HCT116 (cell line): ENCODE results near the gene DIP2B. TPM values are rescaled to one million over a fixed set of nuclear protein-coding genes. Genes with fewer than 3 reads are reported as not detected.

Source experiments
- ATAC-seq: fragments of 200-7000 bp; cut with Tn5 transposase; 2 replicates; pipeline ENCODE4 v1.9.1; 2020; ENCODE audit warnings: mild to moderate bottlenecking, moderate library complexity
- BruUV-seq: library from RNA; stranded (reverse); fragments of 400-500 nt; replicated peaks from 2 replicates; lab custom pipeline; 2021; lab: Mats Ljungman, UMichigan
- CTCF ChIA-PET: fragments of 300-600 bp; sonication (Branson Sonifier 250); formaldehyde crosslinking; loops from one replicate; lab custom pipeline; 2021; ENCODE audit warnings: antibody characterized with exemption; lab: Charles Lee
- POLR2A ChIA-PET: fragments of 300-600, 350-600 bp; sonication (Branson Sonifier 250); formaldehyde crosslinking; loops from one replicate; lab custom pipeline; 2021; ENCODE audit warnings: antibody characterized with exemption; lab: Charles Lee
- RAD21 ChIA-PET, 2 experiments: fragments of 300-600 bp; sonication (Branson Sonifier 250); formaldehyde crosslinking; loops; one replicate each; lab custom pipeline; 2023; ENCODE audit warnings: low total read pairs in 2 of 2; ENCODE audit not compliant: uncharacterized antibody in 2 of 2, unreplicated experiment in 2 of 2, low non-redundant PET in 1 of 2; lab: Charles Lee
- DNase-seq: peaks from one replicate; pipeline ENCODE4 v3.0.0-alpha.2; 2010; ENCODE audit warnings: low read depth, low spot score
- H2AFZ ChIP-seq: fragments of 200-600 bp; shearing (Covaris generic), sonication (generic); 2 replicates; pipeline ENCODE4 v1.6.1; 2017; ENCODE audit warnings: low read depth, mixed run types, mixed read lengths, antibody characterized with exemption, low read length; ENCODE audit not compliant: poor library complexity, severe bottlenecking
- H3K27ac ChIP-seq: 2 replicates; pipeline ENCODE4 v1.5.1; 2012; ENCODE audit warnings: low read depth, low read length
- H3K27me3 ChIP-seq: fragments of 200-600 bp; sonication (generic); 2 replicates; pipeline ENCODE4 v1.6.1; 2016; ENCODE audit warnings: mixed run types, low read length, mixed read lengths; ENCODE audit not compliant: insufficient read depth
- H3K36me3 ChIP-seq, 2 experiments: fragments of 200-500 bp in 1 of 2; fragments of 200-600 bp in 1 of 2; sonication (Bioruptor generic) in 1 of 2; sonication (generic) in 1 of 2; 2 replicates each; pipeline versions ENCODE4 v1.5.1 to v1.6.1; 2014 to 2016; ENCODE audit warnings: low read length in 2 of 2, inconsistent platforms in 1 of 2, mixed read lengths in 1 of 2, mixed run types in 1 of 2; ENCODE audit not compliant: insufficient read depth in 2 of 2, control insufficient read depth in 1 of 2
- H3K4me1 ChIP-seq, 2 experiments: fragments of 200-600 bp in 1 of 2; sonication (generic) in 1 of 2; 2 replicates each; pipeline versions ENCODE4 v1.5.1 to v1.6.1; 2012 to 2017; ENCODE audit warnings: low read length in 2 of 2, inconsistent platforms in 1 of 2, mild to moderate bottlenecking in 1 of 2, mixed read lengths in 1 of 2, mixed run types in 1 of 2, moderate library complexity in 1 of 2; ENCODE audit not compliant: insufficient read depth in 2 of 2, control insufficient read depth in 1 of 2
- H3K4me2 ChIP-seq: fragments of 200-600 bp; sonication (generic); 2 replicates; pipeline ENCODE4 v1.6.1; 2017; ENCODE audit warnings: mixed run types, low read length, mixed read lengths
- H3K4me3 ChIP-seq, 2 experiments: fragments of 200-600 bp in 1 of 2; sonication (generic) in 1 of 2; replicated peaks in 1 of 2; 2 replicates each; pipeline ENCODE4 v1.5.1; 2011 to 2016; ENCODE audit warnings: low read length in 2 of 2, control low read depth in 1 of 2, low read depth in 1 of 2, mild to moderate bottlenecking in 1 of 2, mixed read lengths in 1 of 2, mixed run types in 1 of 2
- H3K79me2 ChIP-seq: fragments of 200-600 bp; sonication (generic); 2 replicates; pipeline ENCODE4 v1.6.1; 2017; ENCODE audit warnings: mild to moderate bottlenecking, mixed run types, low read length, moderate library complexity, mixed read lengths; ENCODE audit not compliant: insufficient read depth
- H3K9ac ChIP-seq: fragments of 200-600 bp; sonication (generic); 2 replicates; pipeline ENCODE4 v1.6.1; 2016; ENCODE audit warnings: low read length, mixed read lengths
- H3K9me2 ChIP-seq: fragments of 200-600 bp; sonication (generic), shearing (Covaris generic); 2 replicates; pipeline ENCODE4 v1.6.1; 2017; ENCODE audit warnings: mixed run types, mild to moderate bottlenecking, moderate library complexity; ENCODE audit not compliant: insufficient read depth
- H3K9me3 ChIP-seq, 2 experiments: fragments of 200-500 bp in 1 of 2; fragments of 200-600 bp in 1 of 2; sonication (Bioruptor generic) in 1 of 2; sonication (generic) in 1 of 2; 2 replicates each; pipeline ENCODE4 v1.6.1; 2014 to 2017; ENCODE audit warnings: low read length in 2 of 2, mixed read lengths in 2 of 2, inconsistent platforms in 1 of 2, low read depth in 1 of 2, mild to moderate bottlenecking in 1 of 2, mixed run types in 1 of 2, moderate library complexity in 1 of 2; ENCODE audit not compliant: control insufficient read depth in 1 of 2, insufficient read depth in 1 of 2
- H4K20me1 ChIP-seq: fragments of 200-600 bp; sonication (generic), shearing (Covaris generic); 2 replicates; pipeline ENCODE4 v1.6.1; 2017; ENCODE audit warnings: mixed run types, mild to moderate bottlenecking, moderate library complexity; ENCODE audit not compliant: insufficient read depth
- EGR1 ChIP-seq: IDR thresholded peaks from 2 replicates; pipeline ENCODE4 v1.6.1; 2012; ENCODE audit warnings: low read depth
- EZH2 ChIP-seq: fragments of 200-600 bp; sonication (generic); IDR thresholded peaks from 2 replicates; pipeline ENCODE4 v1.6.1; 2017; ENCODE audit warnings: antibody characterized with exemption, mixed run types
- FOSL1 ChIP-seq: IDR thresholded peaks from 2 replicates; pipeline ENCODE4 v1.6.1; 2012; ENCODE audit warnings: low read depth
- POLR2A ChIP-seq: IDR thresholded peaks from 2 replicates; pipeline ENCODE4 v1.7.0; 2011; ENCODE audit warnings: borderline replicate concordance; ENCODE audit not compliant: insufficient read depth, insufficient read length; ENCODE audit errors: extremely low read depth
- POLR2AphosphoS5 ChIP-seq: IDR thresholded peaks from 2 replicates; pipeline ENCODE4 v1.6.1; 2011; ENCODE audit warnings: mild to moderate bottlenecking, low read depth, low read length, moderate library complexity
- SRF ChIP-seq: IDR thresholded peaks from 2 replicates; pipeline ENCODE4 v1.6.1; 2012; ENCODE audit warnings: low read depth
- ZFX ChIP-seq: fragments of 450-650 bp; IDR thresholded peaks from 2 replicates; pipeline ENCODE4 v1.6.1; 2017
- ZNF274 ChIP-seq: fragments of 200-500 bp; sonication (Bioruptor generic); IDR thresholded peaks from 2 replicates; pipeline ENCODE4 v1.6.1; 2014; ENCODE audit warnings: mild to moderate bottlenecking, low read depth, low read length, inconsistent platforms
- intact Hi-C: fragments of 100-400 bp; cut with micrococcal nuclease; formaldehyde crosslinking; loops from 2 replicates; pipeline ENCODE4 v1.10.0; 2022
- total RNA-seq: library from RNA; stranded (reverse); gene quantifications from one replicate; pipeline ENCODE4 v1.2.1, GENCODE V29; 2021; ENCODE audit not compliant: unreplicated experiment
- TF ChIP-seq, protein P1 (sequence below): IDR thresholded peaks from 2 replicates; pipeline ENCODE4 v1.6.1; 2011; ENCODE audit warnings: mild to moderate bottlenecking, low read length, moderate library complexity; ENCODE audit not compliant: insufficient replicate concordance; ENCODE audit errors: extremely low read depth

Gene DIP2B
- total RNA-seq, 1 experiment from 2014 or later: 32.3 TPM

DNA sequence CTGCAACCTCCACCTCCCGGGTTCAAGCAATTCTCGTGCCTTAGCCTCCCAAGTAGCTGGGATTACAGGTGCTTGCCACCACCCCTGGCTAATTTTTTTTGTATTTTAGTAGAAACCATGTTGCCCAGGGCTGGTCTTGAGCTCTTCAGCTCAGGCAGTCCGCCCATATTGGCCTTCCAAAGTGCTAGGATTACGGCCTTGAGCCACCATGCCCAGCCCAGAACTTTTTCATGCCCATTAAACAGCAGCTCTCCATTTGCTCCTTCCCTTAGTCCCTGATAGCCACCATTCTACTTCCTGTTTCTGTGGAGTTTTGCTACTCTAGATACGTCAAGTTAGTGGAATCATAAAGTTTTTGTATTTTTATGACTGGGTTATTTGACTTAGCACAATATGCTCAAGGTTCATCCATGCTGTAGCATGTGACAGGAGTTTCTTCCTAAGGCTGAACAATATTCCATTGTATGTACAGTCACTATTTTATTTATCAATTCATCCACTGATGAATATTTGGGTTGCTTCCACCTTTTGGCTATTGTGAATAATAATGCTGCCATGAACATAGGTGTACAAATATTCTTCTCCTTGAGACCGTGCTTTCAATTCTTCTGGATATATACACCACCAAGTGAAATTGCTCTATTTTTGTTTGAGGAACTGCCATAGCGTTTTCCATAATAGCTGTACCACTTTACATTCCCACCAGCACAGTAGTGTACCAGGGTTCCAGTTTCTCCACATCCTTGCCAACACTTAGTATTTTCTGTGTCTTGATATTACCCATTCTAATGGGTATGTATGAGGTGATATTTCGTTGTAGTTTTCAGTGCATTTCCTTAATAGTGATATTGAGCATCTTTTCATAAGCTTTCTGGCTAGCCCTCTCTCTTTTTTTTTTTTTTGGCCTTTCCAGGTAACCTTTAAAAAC is 274.1 kb downstream of the DIP2B start:
- RAD21 ChIA-PET: no interaction called here
- no peaks in the 10 kb centered on the region for H3K9me3 ChIP-seq
- H3K79me2 ChIP-seq: peaks cover 60% of the 10 kb centered on the region
- no peak for TF ChIP-seq SRF
- TF ChIP-seq FOSL1: no peak
- no peak for TF ChIP-seq POLR2AphosphoS5
- TF ChIP-seq ZFX: no peak
- no peak for TF ChIP-seq POLR2A
- TF ChIP-seq, protein P1, sequence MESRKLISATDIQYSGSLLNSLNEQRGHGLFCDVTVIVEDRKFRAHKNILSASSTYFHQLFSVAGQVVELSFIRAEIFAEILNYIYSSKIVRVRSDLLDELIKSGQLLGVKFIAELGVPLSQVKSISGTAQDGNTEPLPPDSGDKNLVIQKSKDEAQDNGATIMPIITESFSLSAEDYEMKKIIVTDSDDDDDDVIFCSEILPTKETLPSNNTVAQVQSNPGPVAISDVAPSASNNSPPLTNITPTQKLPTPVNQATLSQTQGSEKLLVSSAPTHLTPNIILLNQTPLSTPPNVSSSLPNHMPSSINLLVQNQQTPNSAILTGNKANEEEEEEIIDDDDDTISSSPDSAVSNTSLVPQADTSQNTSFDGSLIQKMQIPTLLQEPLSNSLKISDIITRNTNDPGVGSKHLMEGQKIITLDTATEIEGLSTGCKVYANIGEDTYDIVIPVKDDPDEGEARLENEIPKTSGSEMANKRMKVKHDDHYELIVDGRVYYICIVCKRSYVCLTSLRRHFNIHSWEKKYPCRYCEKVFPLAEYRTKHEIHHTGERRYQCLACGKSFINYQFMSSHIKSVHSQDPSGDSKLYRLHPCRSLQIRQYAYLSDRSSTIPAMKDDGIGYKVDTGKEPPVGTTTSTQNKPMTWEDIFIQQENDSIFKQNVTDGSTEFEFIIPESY: no peak
- TF ChIP-seq ZNF274: no peak
- TF ChIP-seq EGR1: no peak
- no peak for TF ChIP-seq EZH2
- no peak overlapping the region for H3K9ac ChIP-seq
- H3K4me2 ChIP-seq: no peak overlapping the region
- peaks cover 20 to 30% of the 10 kb centered on the region in 2 experiments for H3K4me1 ChIP-seq
- H3K27ac ChIP-seq: no peak overlapping the region
- ATAC-seq (no peak), DNase-seq (no peak)
- CTCF ChIA-PET: interaction anchor here (1.2 to 1.5 kb wide), 2 partner anchors 14 kb away, joined by 3 to 5 read pairs; no protein-coding TSS in a partner anchor
- H3K4me3 ChIP-seq: no peak overlapping the region
- no peak overlapping the region for H2AFZ ChIP-seq
- no peaks in the 10 kb centered on the region for H4K20me1 ChIP-seq
- H3K27me3 ChIP-seq: no peaks in the 10 kb centered on the region
- intact Hi-C loops: no loop called here
- no peaks in the 10 kb centered on the region for H3K36me3 ChIP-seq
- POLR2A ChIA-PET: no interaction called here
- no peaks in the 10 kb centered on the region for H3K9me2 ChIP-seq
- BruUV-seq: no TSS peak
